NCI-H82 (cell line): ENCODE measurements around the gene KRTAP12-4.
"Not testable (repeated sequence)": the region's sequence is repeated elsewhere in the genome, so short reads cannot be mapped to it uniquely, and the experiment has no call there.

Experiments used
- DNase-seq: peaks from one replicate; lab custom pipeline; 2025; lab: John Stamatoyannopoulos, UW

The KRTAP12-4 gene, protein sequence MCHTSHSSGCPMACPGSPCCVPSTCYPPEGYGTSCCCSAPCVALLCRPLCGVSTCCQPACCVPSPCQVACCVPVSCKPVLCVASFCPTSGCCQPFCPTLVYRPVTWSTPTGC

DNA sequence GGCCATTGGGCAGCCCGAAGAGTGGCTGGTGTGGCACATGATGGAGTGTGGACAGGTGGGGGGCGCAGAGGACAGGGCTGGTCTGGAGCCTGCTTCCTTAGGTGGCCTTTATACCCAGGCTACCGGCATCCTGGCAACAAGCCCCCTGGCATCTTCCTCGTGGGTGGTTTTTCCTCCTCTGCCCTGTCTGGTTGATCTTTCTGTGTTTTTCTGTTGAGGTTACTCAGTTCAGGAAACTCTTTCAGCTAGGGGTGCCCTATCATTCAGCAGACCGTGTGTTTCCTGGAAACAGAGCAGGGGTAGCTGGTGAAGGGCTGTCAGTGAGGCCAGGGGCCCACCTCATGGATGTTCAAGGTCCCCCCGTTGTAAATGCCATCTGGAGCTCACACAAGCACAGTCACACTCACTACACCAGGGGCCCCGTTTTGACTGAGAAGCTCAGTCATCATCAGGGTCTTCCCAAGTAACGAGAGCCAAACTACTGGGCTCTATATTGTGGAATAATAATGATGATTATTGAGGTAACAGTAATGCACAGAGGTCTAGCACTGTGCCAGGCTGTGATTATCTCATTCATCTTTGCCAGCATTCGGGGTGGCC is at the start of gene KRTAP12-4:
TSS of gene KRTAP12-4 (minus strand) at position 84 of the 600 bp plus-strand sequence. CDS start at position 39, 45 bp downstream.
- no peak for DNase-seq

GRCh38 chr21:44703731-44704635 is 49.5 kb upstream of the KRTAP12-4 start:
- no peak for DNase-seq

- DNase-seq: no peak
Observed at GRCh38 chr21:44702973-44703730, 48.7 kb upstream of the KRTAP12-4 start.

GRCh38 chr21:44702111-44702972 is 47.9 kb upstream of the KRTAP12-4 start:
- no peak for DNase-seq

DNA sequence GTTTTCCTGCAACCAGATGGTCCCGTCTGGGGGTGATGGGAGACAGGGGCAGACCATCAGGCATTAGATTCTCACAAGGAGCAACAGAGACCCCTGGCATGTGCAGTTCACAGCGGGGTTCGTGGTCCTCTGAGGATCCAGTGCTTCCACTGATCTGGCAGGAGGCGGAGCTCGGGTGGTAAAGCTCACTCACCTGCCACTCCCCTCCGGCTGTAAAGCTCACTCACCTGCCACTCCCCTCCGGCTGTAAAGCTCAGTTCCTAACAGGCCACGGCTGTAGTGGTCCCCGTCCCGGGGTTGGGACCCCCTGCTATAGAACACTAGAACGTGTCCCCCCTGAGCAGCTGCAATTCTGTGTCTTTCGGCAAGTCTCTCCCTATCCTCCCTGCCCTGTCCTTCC is 47.1 kb upstream of the KRTAP12-4 start:
- no peak for DNase-seq

DNA sequence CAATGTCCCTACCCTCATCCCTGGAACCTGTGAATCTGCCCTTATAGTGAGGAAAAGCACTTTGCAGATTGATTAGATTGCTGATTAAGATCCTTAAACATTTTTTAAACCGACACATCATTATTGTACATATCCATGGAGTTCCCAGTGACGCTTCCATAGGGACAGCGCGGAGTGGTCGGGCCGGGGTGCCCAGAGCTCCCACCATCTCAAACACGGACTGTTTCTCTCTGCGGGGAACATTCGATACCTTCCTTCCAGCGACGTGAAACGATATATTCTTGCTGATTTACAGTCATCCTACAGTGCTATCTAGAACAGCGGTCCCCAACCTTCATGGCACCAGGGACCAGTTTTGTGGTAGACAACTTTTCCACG is 46.6 kb upstream of the KRTAP12-4 start:
- DNase-seq: no peak

- no peak for DNase-seq
Observed at GRCh38 chr21:44700101-44701022, 45.9 kb upstream of the KRTAP12-4 start.

GRCh38 chr21:44699502-44700001 is 45.1 kb upstream of the KRTAP12-4 start:
- no peak for DNase-seq

GRCh38 chr21:44697811-44698734 is 43.6 kb upstream of the KRTAP12-4 start:
- no peak for DNase-seq

- not testable (repeated sequence) for DNase-seq
Observed at GRCh38 chr21:44697172-44697810, 42.8 kb upstream of the KRTAP12-4 start, which contains the start of gene KRTAP10-12. TSS of gene KRTAP10-12 (plus strand) at chr21:44697172. CDS start at chr21:44697202, 30 bp downstream.

DNA sequence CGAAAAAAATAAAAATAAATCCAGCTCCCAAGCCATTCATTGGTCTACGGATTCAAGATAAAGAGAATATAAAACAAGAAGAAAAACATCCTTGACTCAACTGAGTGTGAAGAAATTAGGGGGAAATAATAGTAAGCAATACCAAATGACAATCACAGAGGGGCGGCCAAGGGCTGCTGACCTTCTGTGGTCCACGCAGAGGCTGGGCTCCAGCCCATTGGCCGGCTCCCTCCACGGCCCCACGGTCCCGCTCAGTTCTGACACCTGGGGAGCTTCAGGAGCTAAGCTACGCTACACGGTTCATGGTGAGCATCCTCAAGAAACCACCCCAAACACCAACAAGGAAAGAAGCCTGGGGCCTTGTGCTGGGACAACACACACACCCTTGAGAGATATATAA is 42.1 kb upstream of the KRTAP12-4 start:
- no peak for DNase-seq

DNA sequence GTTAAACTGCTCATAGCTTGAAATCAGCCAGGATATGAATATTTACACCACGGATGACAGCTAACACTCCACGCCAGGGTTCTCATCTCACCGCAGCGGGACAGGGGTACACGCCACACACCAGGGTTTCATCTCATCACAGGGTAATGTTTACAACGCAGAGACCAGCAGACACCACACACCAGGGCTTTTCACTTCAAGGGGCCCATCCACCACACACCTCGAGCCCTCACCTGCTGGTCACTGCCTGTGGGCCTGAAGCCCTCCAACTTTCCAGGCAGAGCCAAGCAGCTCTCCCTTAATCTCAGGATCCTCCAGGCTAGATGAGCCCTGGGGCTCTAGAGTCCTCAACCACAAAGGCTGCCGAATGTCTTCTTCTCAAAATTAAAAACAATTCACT is 41.2 kb upstream of the KRTAP12-4 start:
- DNase-seq: no peak

- DNase-seq: no peak
Observed at GRCh38 chr21:44695184-44695583, 40.7 kb upstream of the KRTAP12-4 start.

DNA sequence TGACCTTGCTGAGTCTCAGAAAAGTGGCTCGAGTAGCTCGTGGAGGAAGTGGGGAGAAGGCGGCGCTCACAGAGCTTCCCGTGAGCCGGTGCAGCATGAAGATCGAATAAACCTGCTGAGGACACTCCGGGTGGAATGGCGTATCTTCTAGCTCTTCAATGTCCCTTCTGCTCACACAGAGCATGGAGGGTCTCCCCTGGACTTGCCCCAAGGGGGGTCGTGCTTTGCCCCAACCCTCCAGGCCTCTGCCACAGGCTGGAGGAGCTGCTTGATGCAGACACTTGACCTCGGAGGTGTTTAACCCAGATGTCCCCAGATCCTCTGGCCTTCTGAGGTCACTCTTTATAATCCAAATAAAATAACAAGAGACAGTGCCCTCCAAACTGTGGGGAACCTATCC is 40.3 kb upstream of the KRTAP12-4 start:
- no peak for DNase-seq

DNA sequence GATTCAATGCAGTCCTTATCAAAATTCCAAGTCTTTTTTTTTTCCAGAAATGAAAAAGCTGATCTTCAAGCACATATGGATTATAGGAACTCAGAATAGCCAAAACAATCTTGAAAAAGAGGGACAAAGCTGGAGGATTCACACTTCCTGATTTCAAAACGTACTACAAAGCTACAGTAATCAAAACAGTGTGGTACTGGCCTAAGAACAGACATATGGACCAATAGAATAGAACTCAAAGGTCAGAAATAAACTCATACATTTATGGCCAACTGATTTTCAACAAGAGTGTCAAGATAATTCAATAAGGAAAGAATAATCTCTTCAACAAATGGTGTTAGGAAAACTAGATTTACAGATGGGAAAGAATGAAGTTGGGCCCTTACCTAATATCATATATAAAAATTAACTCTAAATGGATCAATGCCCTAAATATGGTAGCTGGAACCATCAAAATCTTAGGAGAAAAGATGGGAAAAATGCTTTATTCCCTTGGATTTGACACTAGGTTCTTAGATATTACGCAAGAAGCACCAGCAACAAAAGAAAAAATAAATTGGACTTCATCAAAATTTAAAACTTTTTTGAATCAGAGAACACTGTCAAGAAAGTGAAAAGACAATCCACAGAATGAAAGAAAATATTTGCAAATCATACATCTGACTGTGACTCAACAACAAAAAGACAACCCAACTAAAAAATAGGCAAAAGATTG is 38.5 kb upstream of the KRTAP12-4 start:
- DNase-seq: no peak

- DNase-seq: no peak
Observed at GRCh38 chr21:44691686-44692085, 37.2 kb upstream of the KRTAP12-4 start.

DNA sequence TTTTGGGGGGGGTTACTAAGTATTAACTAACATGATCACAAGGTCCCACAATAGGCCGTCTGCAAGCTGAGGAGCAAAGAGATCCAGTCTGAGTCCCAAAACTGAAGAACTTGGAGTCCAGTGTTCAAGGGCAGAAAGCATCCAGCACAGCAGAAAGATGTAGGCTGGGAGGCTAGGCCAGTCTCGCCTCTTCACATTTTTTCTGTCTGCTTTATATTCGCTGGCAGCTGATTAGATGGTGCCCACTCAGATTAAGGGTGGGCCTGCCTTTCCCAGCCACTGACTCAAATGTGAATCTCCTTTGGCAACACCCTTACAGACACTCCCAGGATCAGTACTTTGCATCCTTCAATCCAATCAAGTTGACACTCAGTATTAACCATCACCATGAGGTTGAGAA is 35.3 kb upstream of the KRTAP12-4 start:
- DNase-seq: not testable (repeated sequence)

- DNase-seq: no peak
Observed at GRCh38 chr21:44687671-44688070, 33.2 kb upstream of the KRTAP12-4 start.
